NB4 (cell line): ENCODE data around the gene RAMP3.

ENCODE experiments used
- DNase-seq: peaks from one replicate; pipeline ENCODE4 v3.0.0; 2010; ENCODE audit warnings: low read depth
- H3K4me3 ChIP-seq: one replicate; pipeline ENCODE4 v1.5.1; 2011; ENCODE audit warnings: mild to moderate bottlenecking, low read depth, low read length, moderate library complexity
- CTCF ChIP-seq: IDR thresholded peaks from one replicate; pipeline ENCODE4 v1.5.1; 2012; ENCODE audit warnings: low read depth, low read length
- MYC ChIP-seq: IDR thresholded peaks from 2 replicates; pipeline ENCODE4 v1.6.1; 2011; ENCODE audit warnings: low read depth, low read length
- POLR2A ChIP-seq: IDR thresholded peaks from 2 replicates; pipeline ENCODE4 v1.6.1; 2011; ENCODE audit warnings: mild to moderate bottlenecking; ENCODE audit not compliant: insufficient read length; ENCODE audit errors: extremely low read depth
- TF ChIP-seq, protein P1 (sequence below): IDR thresholded peaks from 2 replicates; pipeline ENCODE4 v1.6.1; 2011; ENCODE audit warnings: low read depth, low read length

The RAMP3 gene

GRCh38 chr7:45146531-45147379 lies 10.8 kb upstream of the RAMP3 start:
- TF ChIP-seq CTCF = peak; percentile 30
- TF ChIP-seq, protein P1, sequence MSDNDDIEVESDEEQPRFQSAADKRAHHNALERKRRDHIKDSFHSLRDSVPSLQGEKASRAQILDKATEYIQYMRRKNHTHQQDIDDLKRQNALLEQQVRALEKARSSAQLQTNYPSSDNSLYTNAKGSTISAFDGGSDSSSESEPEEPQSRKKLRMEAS = no peak
- peak; percentile 37 for DNase-seq
- no peak overlapping the region for H3K4me3 ChIP-seq

DNA sequence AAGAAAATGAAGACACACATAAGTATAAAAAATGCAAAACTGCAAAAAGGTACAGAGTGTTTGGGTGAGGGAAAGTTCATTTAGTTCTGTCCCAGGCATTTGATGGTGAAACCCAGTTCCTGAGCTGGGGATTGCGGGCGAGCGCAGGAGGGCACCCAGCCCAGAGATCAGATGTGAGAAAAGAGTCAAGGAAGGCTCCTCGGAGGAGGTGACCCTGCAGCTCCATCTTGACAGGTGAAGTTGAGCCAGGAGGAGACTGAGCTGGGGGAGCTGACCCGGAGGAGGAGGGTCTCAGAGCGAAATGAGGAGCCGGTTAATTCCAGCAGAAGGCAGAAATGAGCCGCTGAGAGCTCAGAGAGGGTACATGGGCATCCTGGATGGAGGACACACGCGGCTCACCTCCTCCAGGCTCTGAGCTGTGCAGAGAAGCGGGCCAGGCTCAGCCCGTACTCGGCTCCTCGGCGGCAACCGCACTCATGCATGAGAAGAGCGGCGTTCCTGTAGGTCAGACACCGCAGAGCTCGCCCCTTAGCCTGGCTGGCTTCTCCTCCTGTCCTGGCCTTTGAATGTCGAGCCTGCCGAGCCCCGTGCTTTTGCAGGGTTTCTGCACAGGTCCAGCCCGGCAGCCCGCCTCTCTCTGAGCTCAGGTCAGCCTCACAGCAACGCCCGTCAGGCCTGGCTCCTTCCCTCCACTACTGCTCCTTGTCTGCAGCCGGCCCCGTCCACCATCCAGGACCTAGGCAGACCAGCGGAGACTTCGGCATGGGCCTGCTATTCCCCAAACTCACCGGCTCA lies 9.5 kb upstream of the RAMP3 start:
- DNase-seq = no peak
- TF ChIP-seq CTCF (no peak), POLR2A (no peak), MYC (no peak)
- TF ChIP-seq, protein P1 = no peak

DNA sequence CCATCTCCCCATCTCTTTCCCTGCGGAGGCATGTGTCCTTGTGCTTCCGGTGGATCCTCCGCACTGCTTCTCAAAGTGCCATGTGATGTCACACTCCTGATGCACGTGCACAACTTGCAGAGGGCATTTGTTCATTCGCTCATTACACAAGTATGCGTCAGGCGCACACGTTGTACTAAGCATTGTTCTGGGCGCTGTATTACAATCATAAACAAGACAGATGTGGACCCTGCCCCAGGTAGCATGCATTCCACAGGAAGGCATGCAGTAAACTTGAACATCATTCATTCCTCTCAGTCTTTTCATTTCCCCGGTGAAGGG lies 9.0 kb upstream of the RAMP3 start:
- DNase-seq = no peak
- no peak for TF ChIP-seq POLR2A
- H3K4me3 ChIP-seq = no peak overlapping the region

More for the DNA sequence above, 9.5 kb upstream of the RAMP3 start:
- no peak overlapping the region for H3K4me3 ChIP-seq

DNA sequence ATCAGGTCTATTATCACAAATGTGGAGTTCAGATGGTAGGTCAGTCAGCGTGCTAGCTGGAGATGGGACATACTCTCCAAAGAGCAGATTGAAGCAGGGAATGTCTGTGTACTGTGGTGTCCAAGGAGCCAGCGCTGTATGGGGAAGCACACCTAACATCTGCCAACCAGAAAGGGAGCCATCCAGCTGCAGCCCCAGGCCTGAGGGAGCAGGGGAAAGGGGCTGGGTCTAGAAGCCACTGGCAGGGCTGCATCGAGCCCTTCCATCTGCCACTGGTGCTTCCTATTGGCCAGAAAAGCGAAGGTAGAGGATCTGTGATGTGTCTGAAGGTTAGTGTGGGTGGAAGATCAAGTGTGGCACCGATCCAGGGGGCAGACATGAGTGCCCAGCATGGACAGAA lies 8.0 kb upstream of the RAMP3 start:
- H3K4me3 ChIP-seq = no peak overlapping the region
- no peak for DNase-seq
- TF ChIP-seq MYC (no peak), CTCF (no peak), POLR2A (no peak)
- TF ChIP-seq, protein P1 = no peak

DNA sequence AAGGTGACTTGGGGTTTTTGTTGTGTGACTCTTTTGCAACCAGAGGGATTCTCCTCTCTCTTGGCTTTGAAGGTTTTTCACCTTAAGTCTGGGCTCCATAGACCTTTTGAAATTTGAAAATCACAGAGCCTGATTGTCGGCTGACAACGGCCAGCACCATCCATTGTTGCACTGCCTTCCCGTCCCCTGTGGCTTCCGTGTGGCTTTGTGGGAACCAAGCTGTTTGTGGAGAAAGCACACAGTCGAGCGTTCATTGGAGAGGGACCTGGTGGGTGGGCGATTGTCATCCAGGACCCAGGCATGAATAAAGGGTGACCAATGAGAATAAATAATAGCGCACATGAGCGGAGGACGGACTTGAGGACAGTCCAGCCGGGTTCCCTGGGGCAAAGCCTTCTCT lies 7.4 kb upstream of the RAMP3 start:
- no peak overlapping the region for H3K4me3 ChIP-seq
- no peak for DNase-seq
- TF ChIP-seq, protein P1 = no peak

- TF ChIP-seq POLR2A (no peak), CTCF (no peak), MYC (no peak)
- TF ChIP-seq, protein P1 = no peak
- no peak overlapping the region for H3K4me3 ChIP-seq
These were observed 6.4 kb upstream of the RAMP3 start for GRCh38 chr7:45151131-45151684.

GRCh38 chr7:45151967-45152366 lies 5.6 kb upstream of the RAMP3 start:
- no peak for DNase-seq
- no peak overlapping the region for H3K4me3 ChIP-seq
- TF ChIP-seq CTCF = no peak
- TF ChIP-seq POLR2A = no peak
- TF ChIP-seq, protein P1 = no peak
- TF ChIP-seq MYC = no peak

More at GRCh38 chr7:45151131-45151684, 6.4 kb upstream of the RAMP3 start:
- no peak for DNase-seq
